NCI-H526 treated with DMSO at 0.1 percent for 48 hours (cell line): Measurements from ENCODE around the gene EGLN1.
A peak's percentile ranks its signal among the peaks of the same experiment; 100 is the strongest.
"Not testable (repeated sequence)": the region's sequence is repeated elsewhere in the genome, so short reads cannot be mapped to it uniquely, and the experiment has no call there.

Experiments used
- DNase-seq: peaks from one replicate; lab custom pipeline; 2025; lab: John Stamatoyannopoulos, UW

Gene EGLN1

GRCh38 chr1:231357831-231358354 is 64.2 kb downstream of the EGLN1 start:
- DNase-seq = peak; percentile 27

- DNase-seq = no peak
These were observed 64.8 kb downstream of the EGLN1 start for GRCh38 chr1:231357187-231357772.

- no peak for DNase-seq
These were observed 66.9 kb downstream of the EGLN1 start for GRCh38 chr1:231355171-231355570.

- no peak for DNase-seq
These were observed 67.6 kb downstream of the EGLN1 start for GRCh38 chr1:231354330-231355020.

GRCh38 chr1:231353086-231353485 is 69.0 kb downstream of the EGLN1 start:
- no peak for DNase-seq

- no peak for DNase-seq
These were observed 70.3 kb downstream of the EGLN1 start for GRCh38 chr1:231351816-231352215.

GRCh38 chr1:231348856-231349255 is 73.2 kb downstream of the EGLN1 start:
- not testable (repeated sequence) for DNase-seq

- no peak for DNase-seq
These were observed 73.6 kb downstream of the EGLN1 start for GRCh38 chr1:231348442-231348841.

- DNase-seq = no peak
These were observed 74.1 kb downstream of the EGLN1 start for GRCh38 chr1:231347961-231348360.

- no peak for DNase-seq
These were observed 81.6 kb downstream of the EGLN1 start for GRCh38 chr1:231340328-231341013.

- no peak for DNase-seq
These were observed 83.6 kb downstream of the EGLN1 start, which contains the start of gene SPRTN for GRCh38 chr1:231338270-231339128. Gene SPRTN (plus strand): TSS chr1:231338293. CDS start chr1:231338384, 91 bp downstream.

GRCh38 chr1:231337472-231338269 is 84.4 kb downstream of the EGLN1 start, which contains the start of gene EXOC8:
Gene EXOC8 (minus strand): TSS chr1:231337852. CDS start chr1:231337745, 107 bp downstream.
- DNase-seq = peak; percentile 89

GRCh38 chr1:231337043-231337471 is 85.0 kb downstream of the EGLN1 start:
- no peak for DNase-seq

GRCh38 chr1:231335663-231336602 is 86.2 kb downstream of the EGLN1 start:
- no peak for DNase-seq

GRCh38 chr1:231334952-231335351 is 87.1 kb downstream of the EGLN1 start:
- no peak for DNase-seq

- DNase-seq = no peak
These were observed 87.9 kb downstream of the EGLN1 start for GRCh38 chr1:231334079-231334666.

GRCh38 chr1:231332761-231333160 is 89.3 kb downstream of the EGLN1 start:
- DNase-seq = no peak

- DNase-seq = no peak
These were observed 92.6 kb downstream of the EGLN1 start for GRCh38 chr1:231329483-231329882.

GRCh38 chr1:231327617-231328016 is 94.5 kb downstream of the EGLN1 start:
- no peak for DNase-seq
